Activated CD4-positive, alpha-beta T cell treated with anti-CD3 and anti-CD28 coated beads, Interleukin-2, Interleukin-6, amounts not matched to agents 100 ng/mL and 50 ng/mL, durations not matched to agents 16 hours and 8 hours (primary cell): ENCODE data around the gene USP35.
A peak's percentile ranks its signal among the peaks of the same experiment; 100 is the strongest.

Experiments used
- DNase-seq: peaks from one replicate; pipeline ENCODE4 v3.0.0-alpha.2; 2020

Gene USP35

GRCh38 chr11:78234006-78234405, 45.3 kb downstream of the USP35 start:
- no peak for DNase-seq

GRCh38 chr11:78237293-78238046, 48.8 kb downstream of the USP35 start:
- DNase-seq, result no peak

GRCh38 chr11:78239781-78240180, 51.1 kb downstream of the USP35 start:
- no peak for DNase-seq

- no peak for DNase-seq
Observed at GRCh38 chr11:78241475-78241874, 52.8 kb downstream of the USP35 start.

GRCh38 chr11:78244080-78244479, 55.4 kb downstream of the USP35 start:
- DNase-seq, result no peak

GRCh38 chr11:78244546-78245255, 56.0 kb downstream of the USP35 start:
- DNase-seq, result no peak

GRCh38 chr11:78248191-78248590, 59.5 kb downstream of the USP35 start:
- DNase-seq, result no peak

GRCh38 chr11:78248903-78249302, 60.2 kb downstream of the USP35 start:
- DNase-seq, result peak; percentile 9

- no peak for DNase-seq
Observed at GRCh38 chr11:78250099-78250498, 61.4 kb downstream of the USP35 start.

- no peak for DNase-seq
Observed at GRCh38 chr11:78251083-78251775, 62.5 kb downstream of the USP35 start.

- no peak for DNase-seq
Observed at GRCh38 chr11:78253797-78254196, 65.1 kb downstream of the USP35 start.

GRCh38 chr11:78254268-78254667, 65.5 kb downstream of the USP35 start:
- DNase-seq, result no peak

GRCh38 chr11:78255919-78256318, 67.2 kb downstream of the USP35 start:
- no peak for DNase-seq

- DNase-seq, result no peak
Observed at GRCh38 chr11:78256962-78257361, 68.2 kb downstream of the USP35 start.

- DNase-seq, result no peak
Observed at GRCh38 chr11:78257654-78258053, 68.9 kb downstream of the USP35 start.

GRCh38 chr11:78259777-78260487, 71.2 kb downstream of the USP35 start:
- DNase-seq, result no peak

GRCh38 chr11:78261367-78261766, 72.6 kb downstream of the USP35 start:
- no peak for DNase-seq

GRCh38 chr11:78261828-78262227, 73.1 kb downstream of the USP35 start:
- no peak for DNase-seq

- DNase-seq, result no peak
Observed at GRCh38 chr11:78262238-78262637, 73.5 kb downstream of the USP35 start.

GRCh38 chr11:78262691-78263090, 74.0 kb downstream of the USP35 start:
- no peak for DNase-seq
